HG03103 (cell line): ENCODE results near the gene RCAN2.
"Not testable (repeated sequence)": the region's sequence is repeated elsewhere in the genome, so short reads cannot be mapped to it uniquely, and the experiment has no call there.

ENCODE experiments used
- ATAC-seq: cut with Tn5 transposase; IDR thresholded peaks from one replicate; pipeline ENCODE4 v1.9.1; 2021; ENCODE audit warnings: low read depth; ENCODE audit not compliant: unreplicated experiment

RCAN2 gene

GRCh38 chr6:46347669-46348068 is 143.6 kb downstream of the RCAN2 start:
- ATAC-seq = no peak

- no peak for ATAC-seq
These were observed 151.0 kb downstream of the RCAN2 start for GRCh38 chr6:46340246-46340645.

GRCh38 chr6:46338131-46338530 is 153.1 kb downstream of the RCAN2 start:
- ATAC-seq = peak; percentile 71

- no peak for ATAC-seq
These were observed 156.8 kb downstream of the RCAN2 start for GRCh38 chr6:46334442-46334841.

GRCh38 chr6:46333481-46333880 is 157.8 kb downstream of the RCAN2 start:
- ATAC-seq = no peak

- not testable (repeated sequence) for ATAC-seq
These were observed 158.8 kb downstream of the RCAN2 start for GRCh38 chr6:46332448-46332847.

GRCh38 chr6:46331461-46331860 is 159.8 kb downstream of the RCAN2 start:
- ATAC-seq = no peak

GRCh38 chr6:46329568-46329967 is 161.7 kb downstream of the RCAN2 start:
- ATAC-seq = no peak

- ATAC-seq = no peak
These were observed 163.5 kb downstream of the RCAN2 start for GRCh38 chr6:46327779-46328178.

GRCh38 chr6:46325561-46326530 is 165.4 kb downstream of the RCAN2 start:
- no peak for ATAC-seq

- no peak for ATAC-seq
These were observed 166.5 kb downstream of the RCAN2 start for GRCh38 chr6:46324706-46325105.

- no peak for ATAC-seq
These were observed 167.2 kb downstream of the RCAN2 start for GRCh38 chr6:46323966-46324622.

GRCh38 chr6:46323312-46323965 is 167.8 kb downstream of the RCAN2 start:
- ATAC-seq = no peak

- no peak for ATAC-seq
These were observed 170.7 kb downstream of the RCAN2 start for GRCh38 chr6:46320505-46320904.

GRCh38 chr6:46315589-46315988 is 175.7 kb downstream of the RCAN2 start:
- no peak for ATAC-seq

- no peak for ATAC-seq
These were observed 178.6 kb downstream of the RCAN2 start for GRCh38 chr6:46312654-46313053.

- no peak for ATAC-seq
These were observed 181.1 kb downstream of the RCAN2 start for GRCh38 chr6:46310196-46310595.

- no peak for ATAC-seq
These were observed 184.8 kb downstream of the RCAN2 start for GRCh38 chr6:46306431-46306830.

GRCh38 chr6:46305833-46306232 is 185.4 kb downstream of the RCAN2 start:
- ATAC-seq = no peak

GRCh38 chr6:46305236-46305635 is 186.0 kb downstream of the RCAN2 start:
- no peak for ATAC-seq

GRCh38 chr6:46302816-46303215 is 188.4 kb downstream of the RCAN2 start:
- no peak for ATAC-seq
